Large intestine (tissue), 3 donors: ENCODE data around the gene KRTAP12-3. TPM values are rescaled to one million over a fixed set of nuclear protein-coding genes. Genes with fewer than 3 reads are reported as not detected.
"Not testable (repeated sequence)": the region's sequence is repeated elsewhere in the genome, so short reads cannot be mapped to it uniquely, and the experiment has no call there.

ENCODE experiments used
- DNase-seq, 2 donors: peaks; one replicate each; pipeline versions ENCODE4 v3.0.0 to v3.0.0-alpha.2; 2013
- H3K27ac ChIP-seq: one replicate; pipeline ENCODE4 v1.5.1; 2013; ENCODE audit warnings: low read length
- H3K27me3 ChIP-seq: 2 replicates; pipeline ENCODE4 v1.6.1; 2013; ENCODE audit warnings: low read length; ENCODE audit not compliant: control insufficient read depth, insufficient read depth
- H3K36me3 ChIP-seq: 2 replicates; pipeline ENCODE4 v1.6.1; 2013; ENCODE audit warnings: low read length; ENCODE audit not compliant: control insufficient read depth, insufficient read depth
- H3K4me1 ChIP-seq: one replicate; pipeline ENCODE4 v1.6.1; 2013; ENCODE audit warnings: low read length; ENCODE audit not compliant: control insufficient read depth, insufficient read depth
- H3K4me3 ChIP-seq: one replicate; pipeline ENCODE4 v1.5.1; 2013; ENCODE audit warnings: low read length
- H3K9me3 ChIP-seq: one replicate; pipeline ENCODE4 v1.6.1; 2013; ENCODE audit warnings: mild to moderate bottlenecking, low read depth, low read length, moderate library complexity; ENCODE audit not compliant: control insufficient read depth
- WGBS: methylation state at CpG from one replicate; pipeline ENCODE4 v1.1.5; 2013; ENCODE audit warnings: low lambda C conversion rate; ENCODE audit not compliant: insufficient coverage; 5-methylcytosine and 5-hydroxymethylcytosine counted together
- polyA plus RNA-seq: library from polyadenylated mRNA; unstranded; fragments of 120-200 nt; gene quantifications from one replicate; pipeline ENCODE4 v1.2.1, GENCODE V29; 2013

KRTAP12-3 gene
- polyA plus RNA-seq, 1 donor, result not detected

- H3K9me3 ChIP-seq, H3K27ac ChIP-seq, DNase-seq, H3K36me3 ChIP-seq, H3K4me1 ChIP-seq, H3K4me3 ChIP-seq: not testable (repeated sequence)
- H3K27me3 ChIP-seq, result peaks cover 24% of the 10 kb centered on the region
- no CpG with 5 or more reads among the region's 6 CpGs for WGBS
These were observed 27.3 kb downstream of the KRTAP12-3 start for GRCh38 chr21:44685050-44685449.

GRCh38 chr21:44686000-44686781, 28.5 kb downstream of the KRTAP12-3 start:
- 0% methylated on average over 1 of the region's 14 CpGs for WGBS

GRCh38 chr21:44686843-44687561, 29.3 kb downstream of the KRTAP12-3 start:
- Histone ChIP-seq H3K27ac (no peak overlapping the region), H3K4me3 (no peak overlapping the region), H3K4me1 (no peaks in the 10 kb centered on the region), H3K27me3 (peaks cover 24% of the 10 kb centered on the region), H3K9me3 (no peaks in the 10 kb centered on the region), H3K36me3 (no peaks in the 10 kb centered on the region)
- DNase-seq, result no peak
- WGBS, result no CpG with 5 or more reads among the region's 25 CpGs

More at GRCh38 chr21:44686000-44686781, 28.5 kb downstream of the KRTAP12-3 start:
- no peaks in the 10 kb centered on the region for H3K36me3 ChIP-seq
- H3K27me3 ChIP-seq, result peaks cover 24% of the 10 kb centered on the region
- H3K9me3 ChIP-seq, result no peaks in the 10 kb centered on the region
- no peak overlapping the region for H3K4me3 ChIP-seq
- no peaks in the 10 kb centered on the region for H3K4me1 ChIP-seq
- DNase-seq, result no peak
- H3K27ac ChIP-seq, result no peak overlapping the region

GRCh38 chr21:44687671-44688070, 29.9 kb downstream of the KRTAP12-3 start:
- no peaks in the 10 kb centered on the region for H3K4me1 ChIP-seq
- no peak for DNase-seq
- no peaks in the 10 kb centered on the region for H3K9me3 ChIP-seq
- H3K4me3 ChIP-seq, result no peak overlapping the region
- no peaks in the 10 kb centered on the region for H3K36me3 ChIP-seq
- peaks cover 24% of the 10 kb centered on the region for H3K27me3 ChIP-seq
- no CpG with 5 or more reads among the region's 11 CpGs for WGBS
- H3K27ac ChIP-seq, result no peak overlapping the region

GRCh38 chr21:44689740-44690139, 32.0 kb downstream of the KRTAP12-3 start:
- no CpG with 5 or more reads among the region's 3 CpGs for WGBS
- H3K36me3 ChIP-seq, H3K4me3 ChIP-seq, H3K27ac ChIP-seq, H3K4me1 ChIP-seq, DNase-seq, H3K9me3 ChIP-seq: not testable (repeated sequence)
- peaks cover 24% of the 10 kb centered on the region for H3K27me3 ChIP-seq

GRCh38 chr21:44691686-44692085, 34.0 kb downstream of the KRTAP12-3 start:
- Histone ChIP-seq H3K4me1 (no peaks in the 10 kb centered on the region), H3K27me3 (peaks cover 20% of the 10 kb centered on the region), H3K27ac (no peak overlapping the region), H3K4me3 (no peak overlapping the region), H3K9me3 (no peaks in the 10 kb centered on the region), H3K36me3 (no peaks in the 10 kb centered on the region)
- 86% methylated on average over 2 of the region's 2 CpGs for WGBS
- DNase-seq, result no peak

- DNase-seq, result no peak
- no peak overlapping the region for H3K27ac ChIP-seq
- WGBS, result 88% methylated on average over 1 of the region's 2 CpGs
- H3K4me1 ChIP-seq, result no peaks in the 10 kb centered on the region
- H3K9me3 ChIP-seq, result no peaks in the 10 kb centered on the region
- H3K36me3 ChIP-seq, result no peaks in the 10 kb centered on the region
- H3K27me3 ChIP-seq, result peaks cover 13% of the 10 kb centered on the region
- H3K4me3 ChIP-seq, result no peak overlapping the region
These were observed 35.2 kb downstream of the KRTAP12-3 start for GRCh38 chr21:44692798-44693512.

GRCh38 chr21:44694776-44695175, 37.0 kb downstream of the KRTAP12-3 start:
- no peaks in the 10 kb centered on the region for H3K9me3 ChIP-seq
- no peaks in the 10 kb centered on the region for H3K36me3 ChIP-seq
- no peak for DNase-seq
- no peak overlapping the region for H3K27ac ChIP-seq
- no CpG with 5 or more reads among the region's 11 CpGs for WGBS
- H3K4me3 ChIP-seq, result no peak overlapping the region
- peaks cover 24% of the 10 kb centered on the region for H3K27me3 ChIP-seq
- H3K4me1 ChIP-seq, result peaks cover 6% of the 10 kb centered on the region

GRCh38 chr21:44695184-44695583, 37.5 kb downstream of the KRTAP12-3 start:
- no peak overlapping the region for H3K4me3 ChIP-seq
- DNase-seq, result no peak
- WGBS, result no CpG with 5 or more reads among the region's 8 CpGs
- H3K27me3 ChIP-seq, result peaks cover 28% of the 10 kb centered on the region
- H3K4me1 ChIP-seq, result peaks cover 6% of the 10 kb centered on the region
- H3K27ac ChIP-seq, result no peak overlapping the region
- no peaks in the 10 kb centered on the region for H3K36me3 ChIP-seq
- no peaks in the 10 kb centered on the region for H3K9me3 ChIP-seq

- Histone ChIP-seq H3K27me3 (peaks cover 33% of the 10 kb centered on the region), H3K9me3 (no peaks in the 10 kb centered on the region), H3K27ac (no peak overlapping the region), H3K4me1 (peaks cover 6% of the 10 kb centered on the region), H3K4me3 (no peak overlapping the region), H3K36me3 (no peaks in the 10 kb centered on the region)
- DNase-seq, result no peak
- 100% methylated on average over 1 of the region's 8 CpGs for WGBS
These were observed 37.9 kb downstream of the KRTAP12-3 start for GRCh38 chr21:44695641-44696040.
